ENCODE results near the gene SPINK13. TPM values are rescaled to one million over a fixed set of nuclear protein-coding genes. Genes with fewer than 3 reads are reported as not detected.

Gene SPINK13
- total and polyA plus RNA-seq, 2 of the 8 experiments (the other 6 are each of a cell fraction or from before 2014, with no cell fraction given): not detected

- no peak for TF ChIP-seq PHF8 (conservative IDR thresholded peaks at IDR 0.05; ENCODE audit: low read depth, low read length)
- TF ChIP-seq CHD2 (IDR thresholded peaks at IDR 0.05; ENCODE audit: low read length): no peak
- TF ChIP-seq POLR2A (IDR thresholded peaks at IDR 0.05; ENCODE audit: control extremely low read depth in 1 of 2, low read depth in 2 of 2, low read length in 2 of 2): no peak
- TF ChIP-seq CHD1 (IDR thresholded peaks at IDR 0.05; ENCODE audit: low read depth, low read length): no peak
Observed at GRCh38 chr5:148230240-148230639, 38.4 kb upstream of the SPINK13 start (continued).
